ENCODE data around the gene SPPL2C.

The SPPL2C gene

DNA sequence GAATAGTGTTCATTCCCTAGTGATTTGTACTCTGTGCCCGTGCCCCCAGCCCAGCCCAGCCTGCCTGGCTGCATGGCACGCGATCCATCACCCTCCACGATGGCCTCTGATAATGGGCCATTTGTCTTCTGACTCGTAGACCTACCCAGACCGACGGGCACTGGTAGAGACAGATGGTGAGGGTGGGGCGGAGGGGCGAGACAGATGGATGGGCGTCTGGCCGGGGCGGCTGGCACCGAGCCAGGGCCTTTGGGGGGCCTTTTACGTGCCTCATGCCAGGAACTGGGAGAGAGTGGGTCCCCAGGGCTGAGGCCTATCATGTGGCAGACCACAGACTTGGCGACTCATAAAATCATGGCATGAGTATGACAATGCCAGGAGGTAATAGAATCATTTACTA, 35.2 kb upstream of the SPPL2C start:
- H3K9ac ChIP-seq = no peak overlapping the region
- no peak overlapping the region for H3K4me2 ChIP-seq
- H3K79me2 ChIP-seq (ENCODE audit: insufficient read depth, low read depth) = no peaks in the 10 kb centered on the region
- H4K20me1 ChIP-seq (ENCODE audit: insufficient read depth) = no peaks in the 10 kb centered on the region
- peaks cover 41% of the 10 kb centered on the region; the same call in 1 of the 2 replicates for H3K27me3 ChIP-seq (ENCODE audit: insufficient read depth, low read depth)
- TF ChIP-seq, protein P1, sequence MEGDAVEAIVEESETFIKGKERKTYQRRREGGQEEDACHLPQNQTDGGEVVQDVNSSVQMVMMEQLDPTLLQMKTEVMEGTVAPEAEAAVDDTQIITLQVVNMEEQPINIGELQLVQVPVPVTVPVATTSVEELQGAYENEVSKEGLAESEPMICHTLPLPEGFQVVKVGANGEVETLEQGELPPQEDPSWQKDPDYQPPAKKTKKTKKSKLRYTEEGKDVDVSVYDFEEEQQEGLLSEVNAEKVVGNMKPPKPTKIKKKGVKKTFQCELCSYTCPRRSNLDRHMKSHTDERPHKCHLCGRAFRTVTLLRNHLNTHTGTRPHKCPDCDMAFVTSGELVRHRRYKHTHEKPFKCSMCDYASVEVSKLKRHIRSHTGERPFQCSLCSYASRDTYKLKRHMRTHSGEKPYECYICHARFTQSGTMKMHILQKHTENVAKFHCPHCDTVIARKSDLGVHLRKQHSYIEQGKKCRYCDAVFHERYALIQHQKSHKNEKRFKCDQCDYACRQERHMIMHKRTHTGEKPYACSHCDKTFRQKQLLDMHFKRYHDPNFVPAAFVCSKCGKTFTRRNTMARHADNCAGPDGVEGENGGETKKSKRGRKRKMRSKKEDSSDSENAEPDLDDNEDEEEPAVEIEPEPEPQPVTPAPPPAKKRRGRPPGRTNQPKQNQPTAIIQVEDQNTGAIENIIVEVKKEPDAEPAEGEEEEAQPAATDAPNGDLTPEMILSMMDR (conservative IDR thresholded peaks at IDR 0.05; ENCODE audit: low read depth, low read length) = no peak
- no peak overlapping the region for H3K4me3 ChIP-seq (IDR thresholded peaks at IDR 0.05; ENCODE audit: insufficient read depth, low read depth, low read length)
- H2AFZ ChIP-seq (ENCODE audit: low read depth) = no peak overlapping the region
- H3K36me3 ChIP-seq (ENCODE audit: insufficient read depth) = no peaks in the 10 kb centered on the region
- H3K4me1 ChIP-seq (ENCODE audit: low read depth, poor library complexity, severe bottlenecking) = no peaks in the 10 kb centered on the region
- no peak overlapping the region for H3K27ac ChIP-seq

DNA sequence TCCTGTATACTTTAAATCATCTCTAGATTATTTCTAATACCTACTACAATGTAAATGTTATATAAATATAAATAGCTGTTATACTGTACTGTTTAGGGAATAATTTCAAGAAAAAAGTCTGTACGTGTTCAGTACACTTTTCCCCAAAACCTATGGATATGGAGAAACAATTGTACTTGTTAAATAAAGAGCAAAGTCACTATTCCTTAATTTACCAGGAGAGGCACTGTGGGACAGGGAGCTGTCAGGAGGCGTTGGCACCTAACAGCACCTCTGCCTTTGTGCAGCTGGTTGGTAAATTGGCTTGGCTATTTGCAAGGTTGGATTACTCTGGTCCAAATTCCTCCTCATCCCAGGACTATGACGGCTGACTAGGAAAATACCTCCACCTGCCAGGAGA, 32.6 kb upstream of the SPPL2C start:
- Histone ChIP-seq H4K20me1 (ENCODE audit: insufficient read depth) (no peaks in the 10 kb centered on the region), H3K27me3 (ENCODE audit: insufficient read depth, low read depth) (peaks cover 16% of the 10 kb centered on the region; the same call in 1 of the 2 replicates), H3K4me1 (ENCODE audit: low read depth, poor library complexity, severe bottlenecking) (no peaks in the 10 kb centered on the region), H3K36me3 (ENCODE audit: insufficient read depth) (no peaks in the 10 kb centered on the region), H3K79me2 (ENCODE audit: insufficient read depth, low read depth) (no peaks in the 10 kb centered on the region), H3K9ac (no peak overlapping the region), H2AFZ (ENCODE audit: low read depth) (no peak overlapping the region), H3K27ac (no peak overlapping the region), H3K4me2 (no peak overlapping the region), H3K4me3 (IDR thresholded peaks at IDR 0.05; ENCODE audit: insufficient read depth, low read depth, low read length) (no peak overlapping the region)
- TF ChIP-seq, protein P1 (conservative IDR thresholded peaks at IDR 0.05; ENCODE audit: low read depth, low read length) = 0 out of 2 replicates have a peak, but pooled peaks have one; percentile 23

DNA sequence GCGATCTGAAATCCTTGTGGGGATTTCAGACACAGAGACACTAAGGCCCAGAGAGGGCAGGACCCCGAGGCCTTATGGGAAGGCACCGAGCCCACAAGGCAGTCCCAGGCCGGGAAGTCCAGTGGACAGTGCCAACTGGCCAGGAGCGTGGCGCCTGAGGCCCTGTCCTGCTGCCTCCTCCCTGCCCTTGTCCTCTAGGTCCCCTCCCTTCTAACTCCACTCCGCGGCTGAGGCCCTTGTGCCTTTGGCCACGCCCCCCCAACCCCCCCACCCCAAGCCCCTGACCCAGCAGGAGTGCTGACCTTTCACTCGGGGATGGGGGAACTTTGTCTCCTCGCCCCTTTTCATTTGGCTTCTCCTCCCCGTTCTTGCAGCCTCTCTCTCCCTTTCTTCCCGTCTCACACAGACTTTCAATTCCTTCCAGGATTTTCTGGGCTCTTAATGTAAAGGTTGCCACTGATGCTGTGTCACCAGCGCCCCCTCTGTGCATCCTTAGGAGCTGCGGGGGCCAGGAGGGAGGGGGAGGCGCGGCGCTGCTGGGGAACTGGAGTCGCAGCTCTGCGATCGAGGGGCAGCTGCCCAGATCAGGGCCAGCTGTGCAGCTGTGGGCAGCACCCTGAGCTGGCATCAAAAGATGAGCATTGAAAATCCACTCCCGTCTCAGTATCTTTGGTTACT, 31.5 kb upstream of the SPPL2C start:
- H3K4me1 ChIP-seq (ENCODE audit: low read depth, poor library complexity, severe bottlenecking) = no peaks in the 10 kb centered on the region
- H3K4me3 ChIP-seq (IDR thresholded peaks at IDR 0.05; ENCODE audit: insufficient read depth, low read depth, low read length) = no peak overlapping the region
- no peaks in the 10 kb centered on the region for H3K36me3 ChIP-seq (ENCODE audit: insufficient read depth)
- no peak overlapping the region for H3K9ac ChIP-seq
- H3K27me3 ChIP-seq (ENCODE audit: insufficient read depth, low read depth) = peaks cover 9% of the 10 kb centered on the region; the same call in 1 of the 2 replicates
- no peak overlapping the region for H3K27ac ChIP-seq
- no peak overlapping the region for H3K4me2 ChIP-seq
- TF ChIP-seq, protein P1 (conservative IDR thresholded peaks at IDR 0.05; ENCODE audit: low read depth, low read length) = no peak
- H2AFZ ChIP-seq (ENCODE audit: low read depth) = no peak overlapping the region
- H3K79me2 ChIP-seq (ENCODE audit: insufficient read depth, low read depth) = no peaks in the 10 kb centered on the region
- no peaks in the 10 kb centered on the region for H4K20me1 ChIP-seq (ENCODE audit: insufficient read depth)

DNA sequence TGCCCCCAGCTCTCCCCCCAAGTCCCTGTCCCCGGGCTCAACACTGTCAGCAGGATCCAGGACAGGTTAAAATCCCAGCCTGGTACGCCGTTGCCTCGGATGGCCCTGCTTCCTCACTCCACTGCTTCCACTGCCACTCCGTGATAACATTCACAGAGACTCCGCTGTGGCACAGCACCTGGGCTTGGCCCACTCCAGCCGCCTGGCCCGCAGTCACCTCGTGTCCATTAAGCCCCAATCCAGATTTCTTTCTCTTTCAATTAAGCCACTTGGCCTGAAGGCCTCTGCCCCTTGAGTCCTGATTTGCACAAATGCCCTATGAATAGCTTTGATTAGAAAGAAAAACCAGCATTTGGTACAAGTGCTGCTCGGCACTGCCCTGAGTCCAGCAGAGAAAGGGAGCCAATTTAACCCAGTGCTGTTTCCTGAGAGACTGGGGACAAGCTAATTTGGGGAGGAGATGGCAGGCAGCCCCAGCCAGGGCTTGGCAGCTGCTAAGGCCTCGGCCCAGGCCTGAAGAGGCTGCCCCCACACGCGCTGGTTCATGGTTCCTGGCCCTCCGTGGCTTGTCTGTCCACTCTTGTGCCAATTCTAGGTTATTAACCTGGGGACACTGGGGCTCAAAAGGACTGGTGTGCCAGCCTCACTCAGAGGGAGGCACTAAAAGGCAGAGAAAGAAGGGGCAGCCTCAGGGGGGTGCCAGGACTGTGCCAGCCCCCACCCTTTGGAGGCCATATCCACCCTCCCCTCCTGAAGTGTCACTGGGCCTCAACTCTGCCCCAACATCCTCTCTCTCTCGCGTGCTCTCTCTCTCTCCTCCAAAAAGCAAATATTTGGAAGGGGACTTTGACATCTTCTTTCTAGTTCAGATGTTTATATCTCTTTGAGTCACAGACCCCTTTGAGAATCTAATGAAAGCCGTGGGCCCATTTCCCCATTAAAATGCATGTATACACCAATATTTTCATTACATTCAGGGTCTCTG, 29.8 kb upstream of the SPPL2C start:
- TF ChIP-seq, protein P1 (conservative IDR thresholded peaks at IDR 0.05; ENCODE audit: low read depth, low read length) = no peak
- H3K27me3 ChIP-seq (ENCODE audit: insufficient read depth, low read depth) = peaks cover 14% of the 10 kb centered on the region; the same call in 1 of the 2 replicates
- no peaks in the 10 kb centered on the region for H3K79me2 ChIP-seq (ENCODE audit: insufficient read depth, low read depth)
- no peak overlapping the region for H3K4me2 ChIP-seq
- no peaks in the 10 kb centered on the region for H4K20me1 ChIP-seq (ENCODE audit: insufficient read depth)
- H3K36me3 ChIP-seq (ENCODE audit: insufficient read depth) = no peaks in the 10 kb centered on the region
- H3K27ac ChIP-seq = no peak overlapping the region
- no peaks in the 10 kb centered on the region for H3K4me1 ChIP-seq (ENCODE audit: low read depth, poor library complexity, severe bottlenecking)
- no peak overlapping the region for H3K4me3 ChIP-seq (IDR thresholded peaks at IDR 0.05; ENCODE audit: insufficient read depth, low read depth, low read length)
- H3K9ac ChIP-seq = no peak overlapping the region
- no peak overlapping the region for H2AFZ ChIP-seq (ENCODE audit: low read depth)

Measured in KMS-11 (cell line).